ENCODE results near the gene CNOT1.
"Not testable (repeated sequence)": the region's sequence is repeated elsewhere in the genome, so short reads cannot be mapped to it uniquely, and the experiment has no call there.

The CNOT1 gene

DNA sequence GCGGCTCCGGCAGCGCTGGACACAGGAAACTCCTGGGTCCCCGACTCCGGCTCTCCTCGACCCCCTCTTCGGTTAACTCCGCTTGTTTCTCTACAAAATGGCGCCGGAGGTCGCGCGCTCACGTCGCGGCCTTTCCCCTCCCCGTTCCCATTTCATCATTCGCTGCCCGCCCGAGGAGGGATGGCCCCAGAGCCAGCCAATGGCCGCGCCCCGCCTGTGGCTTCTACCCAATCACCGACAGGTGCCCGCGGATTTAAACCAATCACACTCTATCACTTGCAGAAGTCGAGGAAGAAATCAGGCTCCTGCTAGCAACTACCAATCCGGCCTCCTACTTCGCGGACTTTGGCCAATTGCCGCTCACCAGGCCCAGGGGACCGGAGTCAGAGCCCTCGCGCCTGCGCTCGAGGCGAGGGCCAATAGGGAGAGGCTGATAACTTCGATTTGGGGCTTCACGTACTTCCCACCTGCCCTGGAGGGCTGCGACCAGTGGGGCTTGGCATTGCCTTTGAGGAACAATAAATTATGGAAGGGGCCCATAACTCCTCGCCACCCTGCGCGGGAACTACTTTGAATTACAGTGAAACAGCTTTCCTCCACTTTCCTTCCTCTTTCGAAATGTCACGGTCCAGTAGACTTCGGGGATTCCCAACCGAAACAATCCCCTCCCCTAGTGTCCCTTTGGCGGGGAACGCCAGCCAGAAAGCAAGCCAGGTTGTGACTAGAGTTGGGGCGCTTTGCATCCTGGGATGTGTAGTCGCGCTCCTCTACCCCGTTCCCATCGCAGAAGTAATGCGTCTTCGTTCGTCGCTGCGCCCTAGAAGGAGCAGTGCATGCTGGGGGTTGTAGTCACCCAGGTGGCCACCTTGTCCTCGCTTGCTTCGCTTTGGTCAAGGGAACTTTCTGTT is at the start of gene CNOT1:
Gene CNOT1 (minus strand): TSS at position 94 of the 908 bp plus-strand sequence. CDS start 30,489 bp downstream, outside the sequence.
- DNase-seq, result peak; percentile 98

DNA sequence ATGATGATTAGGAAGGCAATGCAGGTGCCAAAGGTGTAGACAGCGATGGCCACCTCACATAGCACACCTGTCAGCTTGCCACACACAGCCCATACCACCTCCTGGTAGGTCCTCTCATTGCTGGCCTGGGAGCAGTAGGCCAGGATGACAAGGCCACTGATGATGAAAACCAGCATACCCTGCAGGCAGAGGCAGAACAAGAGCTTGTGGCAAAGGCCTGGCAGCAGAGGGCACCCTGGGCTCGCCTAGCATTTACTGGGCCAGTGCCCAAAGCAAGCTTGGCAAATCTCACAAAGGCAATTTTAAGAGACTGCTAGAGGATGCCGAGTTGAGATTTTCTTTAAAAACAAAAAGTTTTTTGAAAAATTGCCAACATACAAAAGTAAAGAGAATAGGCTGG is 49.1 kb upstream of the CNOT1 start:
- DNase-seq, result no peak

DNA sequence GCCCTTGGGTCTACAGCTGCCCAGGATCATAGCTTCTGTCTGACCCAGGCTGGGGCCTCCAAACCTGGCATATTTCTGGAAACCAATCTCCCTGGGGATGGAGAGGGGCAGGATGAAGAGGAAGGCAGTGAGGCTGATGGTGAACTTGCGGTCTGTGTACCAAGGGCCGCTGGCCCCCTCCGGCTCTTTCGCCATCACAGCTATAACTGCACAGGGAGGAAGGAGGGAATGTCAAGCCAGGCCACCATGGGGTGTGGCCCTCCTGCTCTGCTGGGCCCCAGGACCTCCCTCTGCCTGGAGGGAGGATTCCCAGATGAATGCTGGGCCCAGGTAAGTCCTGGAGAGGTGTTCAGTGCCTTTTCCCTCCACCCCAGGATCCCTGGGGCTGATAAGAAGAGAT is 48.6 kb upstream of the CNOT1 start:
- no peak for DNase-seq

DNA sequence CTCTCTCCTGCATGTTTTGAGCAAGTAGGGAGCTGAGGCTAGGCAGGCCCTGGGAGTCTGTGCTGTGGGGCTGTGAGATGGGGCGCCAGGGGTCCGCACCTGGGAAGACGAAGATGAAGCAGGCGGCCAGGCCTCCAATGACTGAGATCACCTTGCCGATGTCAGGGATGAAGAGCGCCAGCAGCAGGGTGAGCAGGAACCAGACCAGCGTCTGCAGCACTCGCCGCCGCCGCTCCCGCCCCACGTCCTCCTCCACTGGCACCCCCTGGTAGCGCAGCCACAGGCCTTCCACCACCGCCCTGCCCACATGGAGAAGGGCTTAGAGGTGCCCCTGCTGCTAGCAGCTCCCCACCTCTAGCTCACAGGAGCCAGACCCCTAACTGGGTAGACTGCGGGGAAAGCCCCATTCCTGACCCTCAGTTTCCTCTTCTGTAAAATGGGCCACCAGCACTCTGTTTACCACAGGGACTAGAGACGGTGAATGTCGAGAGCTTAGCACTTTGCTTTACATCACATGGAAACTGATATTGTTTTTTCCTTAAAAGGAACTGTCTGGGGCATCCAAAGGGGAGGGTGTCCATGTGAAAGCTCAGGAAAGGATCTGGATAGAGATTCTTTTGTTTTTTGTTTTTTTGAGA is 41.4 kb upstream of the CNOT1 start:
- no peak for DNase-seq

DNA sequence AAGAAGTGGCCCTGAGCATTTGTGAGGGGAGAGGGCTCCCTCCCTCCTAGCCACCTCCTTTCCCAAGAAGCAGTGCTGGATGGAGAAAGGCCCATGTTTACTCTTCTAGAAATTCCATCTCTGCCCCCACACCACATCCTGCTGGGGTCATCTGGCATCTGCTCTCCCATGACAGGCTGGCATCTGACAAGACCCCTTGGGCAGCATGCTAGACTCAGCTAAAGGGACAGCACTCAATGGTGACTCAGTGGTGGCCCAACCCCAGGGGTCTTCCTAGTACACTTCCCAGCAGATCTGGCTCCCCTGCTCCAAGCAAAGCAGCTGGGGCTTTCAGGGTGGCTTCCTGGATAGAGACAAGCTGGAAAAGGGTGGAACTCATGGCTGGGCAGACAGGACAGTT is 40.6 kb upstream of the CNOT1 start:
- no peak for DNase-seq

DNA sequence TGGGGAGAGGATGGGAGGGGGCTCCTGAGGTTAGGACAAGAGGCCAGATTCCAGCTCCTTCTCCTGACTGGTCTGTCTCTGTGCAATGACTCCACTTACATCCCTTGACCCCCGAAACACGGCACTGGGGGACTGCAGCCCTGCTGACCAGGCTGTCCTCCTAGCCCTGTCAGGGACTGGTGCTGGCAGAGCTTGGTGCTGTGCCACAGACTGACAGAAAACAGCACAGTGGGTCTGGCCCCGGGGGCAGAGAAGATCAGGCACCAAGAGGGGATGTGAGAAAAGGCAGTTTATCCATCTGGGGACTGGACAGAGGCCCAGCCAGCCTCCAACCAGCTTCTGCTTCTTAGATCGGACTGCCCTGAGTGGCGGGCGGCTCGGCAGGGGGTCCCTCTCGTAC is 35.6 kb upstream of the CNOT1 start:
- DNase-seq, result no peak

DNA sequence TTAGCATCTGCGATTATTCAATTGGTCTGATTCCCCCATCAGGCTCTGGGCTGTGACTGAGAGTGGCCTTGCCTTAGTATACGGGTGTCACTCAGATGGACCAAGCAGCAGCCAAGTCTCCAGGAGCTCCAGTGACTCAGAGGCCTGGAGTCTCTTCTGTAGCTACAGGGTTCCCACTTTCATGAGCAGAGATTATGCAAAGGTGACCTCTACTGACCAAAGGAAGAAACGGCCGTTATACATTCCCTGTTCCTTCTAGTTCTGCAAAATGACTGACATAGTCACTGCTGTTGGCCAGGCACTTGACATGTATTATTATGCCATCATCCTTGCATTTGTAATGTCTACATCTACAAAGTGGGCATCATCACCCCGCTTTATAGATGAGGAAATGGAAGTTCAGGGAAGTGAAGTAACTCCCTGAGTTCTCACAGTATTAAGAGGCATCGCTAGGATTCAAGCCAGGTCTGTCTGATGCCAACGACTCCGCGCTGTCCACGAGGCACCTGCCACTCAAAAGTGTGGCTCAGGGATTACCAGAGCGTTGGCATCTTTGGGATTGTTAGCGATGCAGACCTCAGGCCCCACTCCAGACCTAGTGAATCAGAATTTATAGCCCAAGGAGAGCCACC is 31.7 kb upstream of the CNOT1 start:
- DNase-seq, result peak; percentile 86

DNA sequence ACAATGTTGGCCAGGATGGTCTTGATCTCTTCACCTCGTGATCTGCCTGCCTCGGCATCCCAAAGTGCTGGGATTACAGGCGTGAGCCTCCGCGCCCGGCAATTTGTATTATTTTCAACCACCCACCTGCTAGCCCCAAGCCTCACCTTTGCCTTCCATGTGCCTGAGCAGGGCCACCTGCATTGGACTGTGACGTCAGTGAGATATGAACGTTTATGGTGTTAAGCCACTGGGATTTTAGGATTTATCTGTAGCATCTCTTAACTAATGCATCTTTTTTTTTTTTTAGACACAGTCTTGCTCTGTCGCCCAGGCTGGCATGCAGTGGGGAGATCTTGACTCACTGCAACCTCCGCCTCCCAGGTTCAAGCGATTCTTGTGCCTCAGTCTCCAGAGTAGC is 30.3 kb upstream of the CNOT1 start:
- not testable (repeated sequence) for DNase-seq

DNA sequence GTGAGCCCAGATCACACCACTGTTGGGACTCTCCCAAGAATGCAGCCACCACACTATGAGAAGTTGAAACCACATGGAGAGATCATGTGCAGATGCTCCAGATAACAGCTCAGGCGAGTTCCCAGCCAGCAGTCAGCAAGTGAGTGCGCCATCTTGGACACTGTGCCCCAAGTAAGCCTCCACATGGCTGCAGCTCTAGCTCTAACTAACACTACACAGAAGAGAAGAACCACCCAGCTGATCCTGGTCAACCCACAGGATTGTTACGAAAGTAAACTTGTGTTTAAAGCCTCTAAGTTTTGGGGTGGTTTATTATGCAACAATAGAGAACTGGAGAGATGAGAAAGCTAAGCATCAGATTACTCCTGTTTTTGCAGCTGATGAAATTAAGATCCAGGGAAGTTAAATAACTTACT is 29.2 kb upstream of the CNOT1 start:
- no peak for DNase-seq

DNA sequence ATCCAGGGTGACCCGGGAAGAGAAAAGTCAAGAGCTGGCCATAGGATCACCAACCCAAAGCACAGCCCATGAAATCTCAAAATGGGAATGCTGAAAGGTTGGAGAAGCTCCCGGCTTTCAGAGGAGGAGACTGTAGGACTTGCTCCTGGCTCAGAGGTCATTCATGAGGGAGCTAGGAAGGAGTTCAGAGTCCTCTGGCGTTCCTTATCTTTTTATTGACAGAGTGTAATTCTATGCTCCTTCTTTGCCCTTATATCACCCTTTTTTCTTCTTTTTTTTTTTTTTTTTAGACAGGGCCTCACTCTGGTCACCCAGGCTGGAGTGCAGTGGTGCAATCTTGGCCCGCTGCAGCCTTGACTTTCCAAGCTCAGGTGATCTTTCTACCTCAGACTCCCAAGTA is 27.3 kb upstream of the CNOT1 start:
- DNase-seq, result no peak

DNA sequence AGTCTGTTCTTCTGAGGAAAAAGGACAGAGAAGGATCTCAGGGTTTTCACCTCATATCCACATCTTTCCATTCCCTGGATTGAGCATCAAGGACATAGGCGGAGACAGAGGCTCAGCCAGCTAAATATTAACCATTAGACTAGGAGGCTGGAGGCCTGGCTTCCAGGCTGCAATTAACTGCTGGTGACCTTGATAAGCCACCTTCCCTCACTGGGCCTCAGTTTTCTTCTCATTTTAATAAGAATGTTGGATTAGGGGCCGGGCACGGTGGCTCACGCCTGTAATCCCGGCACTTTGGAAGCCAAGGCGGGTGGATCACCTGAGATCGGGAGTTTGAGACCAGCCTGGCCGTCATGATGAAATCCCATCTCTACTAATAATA is 25.6 kb upstream of the CNOT1 start:
- no peak for DNase-seq

DNA sequence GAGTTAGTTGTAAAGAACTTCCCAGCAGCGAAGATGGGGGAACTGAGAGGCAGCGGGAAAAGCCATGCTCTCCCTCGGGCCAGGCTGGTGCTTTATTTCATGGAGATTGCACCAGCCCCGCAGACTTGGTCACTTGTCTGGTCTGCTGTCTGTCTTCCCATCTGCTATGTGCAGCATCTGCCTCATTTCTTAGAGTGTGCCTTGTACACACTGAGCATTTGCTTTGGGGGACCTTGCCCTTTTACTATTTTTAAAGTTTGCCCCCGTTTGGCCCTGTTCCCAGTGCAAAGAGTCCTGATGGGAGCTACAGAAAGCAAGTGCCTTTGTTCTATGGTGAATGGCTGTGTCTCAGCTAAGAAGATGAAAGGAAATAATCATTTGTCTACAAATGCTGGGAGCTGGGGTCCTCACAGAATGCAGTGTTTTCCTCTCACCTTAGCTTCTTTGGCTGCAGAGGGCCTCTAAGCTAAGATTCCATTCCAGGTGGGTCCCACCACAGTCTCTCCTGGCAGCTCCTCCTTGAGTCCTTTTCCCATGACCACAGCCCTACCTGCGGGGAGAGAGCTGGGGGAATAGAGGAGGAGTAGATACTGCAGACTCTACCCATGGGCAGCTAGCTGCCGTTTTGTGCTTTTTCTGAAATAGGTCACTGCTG is 25.1 kb upstream of the CNOT1 start:
- no peak for DNase-seq

DNA sequence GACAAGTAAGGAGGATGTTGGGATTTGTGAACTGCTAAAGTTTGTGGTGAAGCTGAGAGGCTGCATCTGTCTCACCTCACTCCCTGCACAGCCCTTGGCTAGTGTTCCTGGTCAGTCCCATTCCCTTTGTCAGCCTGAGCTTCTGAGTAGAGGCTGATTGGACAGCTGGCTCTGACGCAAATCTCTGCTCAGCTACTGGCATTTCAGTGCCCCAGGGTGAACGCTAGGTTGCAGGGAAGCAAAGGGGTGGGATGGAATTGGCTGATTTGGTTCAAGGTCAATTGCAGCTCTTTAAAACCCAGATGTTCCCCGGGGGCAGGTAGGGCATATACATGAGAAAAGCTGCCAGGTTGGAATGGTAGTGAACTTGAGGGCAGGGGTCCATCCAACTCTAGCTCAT is 23.1 kb upstream of the CNOT1 start:
- no peak for DNase-seq

DNA sequence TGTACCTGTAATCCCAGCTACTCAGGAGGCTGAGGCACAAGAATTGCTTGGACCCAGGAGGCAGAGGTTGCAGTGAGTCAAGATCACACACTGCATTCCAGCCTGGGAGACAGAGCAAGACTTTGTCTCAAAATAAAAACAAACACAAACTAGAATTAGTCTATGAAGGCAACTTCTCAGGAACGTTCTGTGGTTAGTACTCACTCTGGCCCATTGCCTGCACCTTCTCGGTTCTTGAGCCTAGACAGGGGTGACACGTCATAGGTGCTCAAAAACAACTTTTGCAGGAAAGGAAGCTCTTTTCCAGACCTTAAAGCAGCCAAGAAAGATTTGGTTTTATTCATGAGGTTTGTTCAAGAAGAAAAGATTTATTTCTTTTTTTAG is 22.3 kb upstream of the CNOT1 start:
- DNase-seq, result no peak

DNA sequence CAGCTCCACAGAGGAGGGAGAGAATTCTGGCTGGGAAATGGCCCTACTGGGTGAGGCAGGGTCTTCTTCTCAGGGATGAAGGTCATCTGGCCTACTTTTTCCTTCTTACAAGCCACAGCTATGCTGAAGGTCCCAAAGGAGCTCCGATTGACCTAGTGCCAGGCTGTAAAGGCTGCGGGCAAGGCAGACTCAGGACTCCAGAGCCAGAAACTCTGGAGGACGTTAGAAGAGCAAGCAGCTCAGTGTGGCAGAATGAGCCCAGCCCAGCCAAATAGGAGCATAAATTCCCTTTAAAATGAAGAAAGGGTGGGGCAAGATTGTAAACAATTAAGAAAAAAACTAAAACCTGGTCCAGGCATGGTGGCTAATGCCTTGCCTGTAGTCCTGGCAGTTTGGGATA is 20.1 kb upstream of the CNOT1 start:
- DNase-seq, result no peak

DNA sequence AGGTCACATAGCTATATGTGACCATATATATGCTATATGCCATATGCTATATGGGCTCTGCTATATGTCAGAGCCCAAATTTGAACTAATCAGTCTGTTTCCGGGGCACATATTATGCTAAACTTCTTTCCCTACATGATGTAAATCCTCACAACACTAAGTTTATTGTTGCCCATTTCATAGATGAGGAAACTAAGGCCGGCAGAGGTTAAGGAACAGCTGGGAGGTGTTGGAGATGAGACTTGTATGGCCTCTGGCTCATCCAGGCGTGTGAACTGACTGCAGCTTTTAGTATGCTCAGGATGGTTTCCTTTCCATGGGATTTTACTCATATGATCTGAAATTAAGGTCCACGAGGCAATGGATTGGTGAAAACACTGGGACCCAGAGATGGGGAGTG is 17.5 kb upstream of the CNOT1 start:
- DNase-seq, result no peak

DNA sequence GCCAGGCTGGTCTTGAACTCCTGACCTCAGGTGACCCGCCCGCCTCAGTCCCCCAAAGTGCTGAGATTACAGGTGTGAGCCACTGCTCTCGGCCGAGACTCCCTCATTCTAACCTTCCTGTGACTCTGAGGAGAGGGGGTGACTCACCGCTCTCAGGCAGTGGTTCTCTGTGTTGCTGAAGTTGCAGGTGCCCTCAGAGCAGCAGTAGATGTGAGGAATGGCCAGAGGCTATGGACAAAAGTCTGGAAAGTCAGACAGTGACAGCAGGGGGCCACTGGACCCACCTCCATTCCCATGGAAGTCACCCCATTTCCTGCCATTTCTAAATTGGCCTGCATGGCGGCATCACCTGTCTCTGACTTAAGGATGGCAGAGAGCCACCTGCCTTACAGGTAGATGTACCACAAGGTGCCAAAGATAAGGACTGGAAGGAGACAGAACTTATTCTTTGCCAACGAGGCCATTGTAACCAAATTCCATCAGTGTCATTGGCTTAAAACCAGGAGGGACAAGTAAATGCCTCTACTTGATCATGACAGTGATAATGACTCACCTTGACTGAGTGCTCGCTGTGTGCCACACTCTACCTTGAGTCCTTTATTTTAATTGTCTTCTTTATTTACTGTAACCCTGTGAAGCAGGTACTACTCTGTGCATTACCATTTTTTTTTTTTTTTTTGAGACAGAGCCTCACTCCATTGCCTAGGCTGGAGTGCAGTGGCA is 15.3 kb upstream of the CNOT1 start:
- DNase-seq, result no peak

DNA sequence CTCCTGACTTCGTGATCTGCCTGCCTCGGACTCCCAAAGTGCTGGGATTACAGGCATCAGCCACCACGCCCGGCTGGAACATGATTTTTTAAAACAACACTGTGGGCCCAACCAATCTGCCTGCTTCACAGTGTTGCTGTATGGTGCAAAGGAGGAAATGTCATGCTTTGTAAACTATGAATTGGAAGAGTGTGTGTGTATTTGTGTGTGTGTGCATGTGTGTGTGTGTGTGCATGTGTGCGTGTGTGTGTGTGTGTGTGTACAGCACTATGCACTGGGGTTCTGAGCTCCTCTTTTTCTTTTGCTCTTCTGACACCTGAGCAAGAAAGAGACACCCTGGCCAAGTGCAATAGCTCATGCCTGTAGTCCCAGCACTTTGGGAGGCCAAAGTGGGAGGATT is 14.5 kb upstream of the CNOT1 start:
- DNase-seq, result no peak

DNA sequence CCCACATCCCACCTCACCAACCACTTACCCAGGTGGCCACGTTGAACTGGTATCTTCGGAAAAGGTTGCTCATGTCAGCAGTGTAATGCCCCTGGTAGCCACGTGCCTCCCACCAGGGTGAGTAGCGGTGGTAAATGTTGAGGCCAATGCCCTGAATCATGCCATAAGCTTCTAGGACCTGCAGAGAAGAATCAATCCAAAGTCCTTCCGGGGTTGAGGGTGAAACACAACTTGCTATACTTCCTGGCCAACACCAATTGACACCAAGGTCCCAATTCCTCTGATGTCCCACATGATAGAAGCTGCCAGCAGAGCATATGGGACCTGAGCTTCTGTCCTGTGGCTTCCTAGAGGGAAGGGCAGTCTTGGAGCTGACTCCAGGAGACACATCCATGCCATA is 11.3 kb upstream of the CNOT1 start:
- no peak for DNase-seq

DNA sequence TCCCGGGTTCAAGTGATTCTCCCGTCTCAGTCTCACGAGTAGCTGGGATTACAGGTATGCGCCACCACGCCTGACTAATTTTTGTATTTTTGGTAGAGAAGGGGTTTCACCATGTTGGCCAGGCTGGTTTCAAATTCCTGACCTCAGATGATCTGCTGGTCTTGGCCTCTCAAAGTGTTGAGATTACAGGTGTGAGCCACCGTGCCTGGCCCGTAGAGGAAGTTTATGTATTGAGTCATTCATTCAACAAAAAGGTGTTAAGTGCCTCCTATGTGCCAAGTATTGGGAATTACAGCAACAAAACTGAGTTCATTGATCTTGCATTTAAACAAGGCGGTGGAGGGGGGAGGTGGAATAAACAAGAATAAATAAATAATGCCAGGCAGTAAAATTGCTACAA is 10.2 kb upstream of the CNOT1 start:
- DNase-seq, result no peak

DNA sequence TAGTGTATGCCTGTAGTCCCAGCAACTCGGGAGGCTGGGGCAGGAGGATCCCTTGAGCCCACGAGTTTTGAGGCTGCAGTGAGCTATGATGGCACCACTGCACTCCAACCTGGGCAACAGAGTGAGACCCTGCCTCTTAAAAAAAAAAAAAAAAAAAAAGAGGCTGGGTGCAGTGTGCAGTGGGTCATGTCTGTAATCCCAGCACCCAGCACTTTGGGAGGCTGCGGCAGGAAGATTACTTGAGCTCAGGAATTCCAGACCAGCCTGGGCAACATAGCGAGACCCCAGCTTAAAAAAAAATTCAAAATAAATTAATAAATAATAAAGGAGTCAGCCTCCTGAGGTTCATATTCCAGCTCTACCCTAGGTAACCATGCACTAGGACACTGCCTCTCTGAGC is 9.6 kb upstream of the CNOT1 start:
- DNase-seq, result no peak

DNA sequence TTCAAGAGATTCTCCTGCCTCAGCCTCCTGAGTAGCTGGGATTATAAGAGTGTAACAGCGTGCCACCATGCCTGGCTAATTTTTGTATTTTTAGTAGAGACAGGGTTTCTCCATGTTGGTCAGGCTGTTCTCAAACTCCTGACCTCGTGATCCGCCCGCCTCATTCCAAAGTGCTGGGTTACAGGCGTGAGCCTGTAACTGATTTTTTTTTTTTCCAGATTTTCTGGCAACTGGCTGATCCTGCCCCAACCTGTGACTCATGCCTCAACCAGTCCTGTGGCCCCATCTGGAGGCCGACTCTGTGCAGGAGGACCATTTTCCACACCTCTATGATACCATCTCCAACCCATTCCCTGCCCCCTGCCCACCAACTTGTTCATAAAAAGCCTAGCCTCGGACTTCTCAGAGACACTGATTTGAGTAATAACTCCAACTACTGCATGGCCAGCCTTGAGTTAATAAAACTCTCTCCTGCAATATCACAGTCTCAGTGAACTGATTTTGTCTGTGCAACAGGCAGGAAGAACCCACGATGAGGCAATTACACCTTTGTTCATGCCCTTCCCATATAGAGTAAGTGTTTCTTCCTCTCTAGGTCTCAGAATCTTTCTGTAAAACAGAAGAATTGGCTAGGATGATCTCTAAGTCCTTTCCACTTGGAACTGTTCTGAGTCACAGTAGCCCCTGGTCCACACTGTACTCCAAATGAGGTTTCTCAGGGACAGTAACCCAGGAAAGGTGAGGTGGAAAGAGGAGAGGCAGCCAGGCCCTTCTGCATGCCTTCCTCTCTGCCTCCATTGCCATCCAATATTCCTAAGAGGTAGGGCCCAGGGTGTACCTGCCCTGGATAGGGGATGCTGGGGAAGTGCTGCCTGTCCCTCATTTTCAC is 8.8 kb upstream of the CNOT1 start:
- DNase-seq, result peak; percentile 78

Measured in amniotic stem cell (primary cell).